Activated CD4-positive, alpha-beta T cell treated with anti-CD3 and anti-CD28 coated beads, Interleukin-2, amount 50 U/mL, for 4 hours (primary cell): ENCODE results near the gene GPR132.
"Not testable (repeated sequence)": the region's sequence is repeated elsewhere in the genome, so short reads cannot be mapped to it uniquely, and the experiment has no call there.

ENCODE experiments used
- DNase-seq, 2 experiments: peaks; one replicate each; pipeline ENCODE4 v3.0.0-alpha.2; 2020

The GPR132 gene

GRCh38 chr14:105090493-105091053 lies 25.3 kb upstream of the GPR132 start:
- peak; percentile 80 to 86 for DNase-seq

- no peak for DNase-seq
Observed at GRCh38 chr14:105089746-105090492, 24.7 kb upstream of the GPR132 start.

GRCh38 chr14:105088812-105089745 lies 23.8 kb upstream of the GPR132 start:
- DNase-seq = no peak

DNA sequence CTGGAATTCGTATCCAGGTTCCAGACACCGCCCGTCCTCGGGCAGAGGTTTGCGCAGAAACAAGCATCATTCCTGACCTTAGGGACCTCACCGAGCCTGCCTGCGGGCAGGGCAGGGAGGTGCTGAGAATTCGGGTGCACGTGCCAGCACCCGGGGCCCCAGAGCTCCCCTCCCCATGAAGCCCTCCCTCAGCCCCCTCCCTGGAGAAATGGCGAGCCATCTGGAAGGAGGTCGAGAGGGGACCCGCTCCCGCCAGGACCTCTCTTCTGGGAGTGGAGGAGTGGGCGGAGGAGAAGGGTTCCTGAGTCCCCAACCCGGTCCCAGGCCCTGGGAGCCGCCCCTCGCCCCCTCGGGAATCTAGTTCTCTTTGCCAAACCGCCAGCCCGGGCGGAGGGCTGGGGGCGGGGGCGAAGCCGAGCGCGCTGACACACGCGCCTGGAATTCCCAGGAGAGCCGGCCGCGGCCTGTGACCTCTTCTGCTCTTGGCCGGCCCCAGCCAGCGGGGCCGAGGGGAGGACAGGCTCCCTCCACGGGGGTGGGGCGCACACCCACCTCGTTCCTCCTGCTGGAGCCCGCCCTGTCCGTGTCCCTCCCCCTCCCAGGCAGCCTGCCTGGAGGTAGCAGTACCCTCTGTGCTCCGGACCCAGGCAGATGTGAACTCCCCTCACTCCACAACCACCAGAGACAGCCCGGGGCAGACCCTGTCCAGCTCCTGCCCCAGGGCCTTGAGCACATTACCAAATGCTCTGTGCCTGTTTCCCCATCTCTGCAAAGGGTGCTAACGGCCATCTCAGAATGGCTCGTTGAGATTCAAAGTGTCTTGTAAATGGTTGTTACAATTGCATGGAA lies 23.0 kb upstream of the GPR132 start:
- DNase-seq = no peak

DNA sequence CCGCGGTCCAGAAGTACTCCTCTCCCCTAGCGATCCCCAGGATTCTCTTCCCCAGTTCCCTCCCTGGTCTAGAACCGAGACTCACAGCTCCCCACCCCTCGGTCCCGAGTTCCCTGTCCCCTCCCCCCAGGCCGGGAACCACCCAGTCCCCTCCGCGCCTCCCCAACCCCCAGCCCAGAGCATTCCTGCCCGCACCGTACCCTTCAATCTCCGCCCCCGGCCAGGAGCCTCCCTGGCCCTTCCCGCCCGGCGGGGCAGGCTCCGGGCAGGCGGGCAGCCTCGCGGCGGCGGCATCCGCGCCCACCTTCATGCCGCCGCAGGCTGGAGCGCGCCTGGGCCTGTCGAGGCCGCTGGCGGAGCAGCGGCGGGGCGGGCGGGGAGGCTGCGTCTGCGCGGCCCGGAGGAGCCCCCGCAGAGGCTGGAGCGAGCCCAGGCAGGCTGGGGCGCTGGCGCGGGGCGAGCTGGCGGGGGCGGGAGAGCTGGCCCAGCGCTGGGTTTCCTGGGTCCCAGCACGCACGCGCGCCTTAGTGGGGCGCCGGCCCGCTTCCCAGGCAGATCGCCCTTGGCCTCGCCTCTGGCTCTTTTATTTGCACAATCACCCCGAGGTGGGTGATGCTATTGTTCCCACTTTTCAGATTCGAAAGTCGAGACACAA lies 22.2 kb upstream of the GPR132 start:
- no peak for DNase-seq

GRCh38 chr14:105086833-105087307 lies 21.6 kb upstream of the GPR132 start:
- DNase-seq = peak; percentile 79 to 81

DNA sequence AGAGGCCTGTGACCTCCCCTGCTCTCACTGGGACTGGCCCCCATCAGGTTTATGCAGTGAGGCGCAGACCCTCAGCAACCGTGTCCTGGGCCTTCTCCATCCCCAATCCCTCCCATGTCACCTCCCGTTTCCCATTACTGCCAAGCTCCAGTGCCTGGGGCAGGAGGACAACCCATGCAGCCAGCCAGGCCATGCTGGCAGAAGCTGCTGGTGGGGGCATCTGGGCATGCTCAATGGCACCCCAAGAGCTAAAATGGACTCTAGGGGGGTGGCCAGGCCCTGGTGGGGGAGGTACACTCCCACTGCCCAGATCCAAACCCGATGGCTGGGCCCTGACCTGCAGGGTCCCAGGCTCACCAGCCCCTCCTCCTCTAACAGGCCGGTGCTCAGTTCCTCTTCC lies 20.5 kb upstream of the GPR132 start:
- DNase-seq = no peak

- no peak for DNase-seq
Observed at GRCh38 chr14:105084741-105085571, 19.7 kb upstream of the GPR132 start.

DNA sequence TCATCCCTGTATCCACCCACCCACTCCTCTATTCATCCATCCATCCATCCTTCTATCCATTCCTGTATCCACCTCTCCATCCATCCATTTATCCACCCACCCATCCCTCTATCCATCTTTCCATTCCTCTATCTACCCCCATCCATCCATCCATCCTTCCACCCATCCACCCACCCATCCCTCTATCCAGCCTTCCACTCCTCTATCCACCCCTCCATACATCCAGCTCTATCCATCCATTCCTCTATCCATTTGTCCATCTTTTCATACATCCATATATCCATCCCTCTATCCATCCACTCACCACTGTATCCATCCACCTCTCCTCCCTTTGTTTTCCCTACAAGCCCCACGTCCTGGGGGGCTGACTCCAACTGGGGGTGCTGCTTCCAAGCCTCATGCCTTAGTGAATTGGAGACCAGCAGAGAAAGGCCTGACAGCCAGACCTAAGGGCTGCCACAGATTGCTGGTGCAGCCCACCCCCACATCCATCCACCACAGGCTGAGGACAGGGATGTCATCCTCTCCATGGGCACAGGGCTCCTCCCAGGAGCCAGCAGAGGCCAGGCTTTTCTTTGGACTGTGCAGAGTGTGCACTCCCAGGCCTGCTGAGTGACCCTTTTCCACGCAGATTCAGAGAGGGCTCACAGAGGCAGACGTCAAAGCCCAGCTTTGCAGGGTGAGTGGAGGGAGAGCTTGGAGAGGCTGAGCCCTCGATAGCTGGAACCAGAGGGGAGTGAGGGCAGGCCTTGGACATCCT lies 18.9 kb upstream of the GPR132 start:
- DNase-seq = no peak

- no peak for DNase-seq
Observed at GRCh38 chr14:105082703-105083102, 17.5 kb upstream of the GPR132 start.

- DNase-seq = not testable (repeated sequence)
Observed at GRCh38 chr14:105081473-105081872, 16.2 kb upstream of the GPR132 start.

GRCh38 chr14:105080161-105080560 lies 14.9 kb upstream of the GPR132 start:
- DNase-seq = no peak

GRCh38 chr14:105078294-105078693 lies 13.1 kb upstream of the GPR132 start:
- no peak for DNase-seq

GRCh38 chr14:105077649-105077995 lies 12.4 kb upstream of the GPR132 start:
- no peak for DNase-seq

- DNase-seq = no peak
Observed at GRCh38 chr14:105076805-105077648, 11.8 kb upstream of the GPR132 start.

- DNase-seq = no peak
Observed at GRCh38 chr14:105076296-105076804, 11.1 kb upstream of the GPR132 start.

DNA sequence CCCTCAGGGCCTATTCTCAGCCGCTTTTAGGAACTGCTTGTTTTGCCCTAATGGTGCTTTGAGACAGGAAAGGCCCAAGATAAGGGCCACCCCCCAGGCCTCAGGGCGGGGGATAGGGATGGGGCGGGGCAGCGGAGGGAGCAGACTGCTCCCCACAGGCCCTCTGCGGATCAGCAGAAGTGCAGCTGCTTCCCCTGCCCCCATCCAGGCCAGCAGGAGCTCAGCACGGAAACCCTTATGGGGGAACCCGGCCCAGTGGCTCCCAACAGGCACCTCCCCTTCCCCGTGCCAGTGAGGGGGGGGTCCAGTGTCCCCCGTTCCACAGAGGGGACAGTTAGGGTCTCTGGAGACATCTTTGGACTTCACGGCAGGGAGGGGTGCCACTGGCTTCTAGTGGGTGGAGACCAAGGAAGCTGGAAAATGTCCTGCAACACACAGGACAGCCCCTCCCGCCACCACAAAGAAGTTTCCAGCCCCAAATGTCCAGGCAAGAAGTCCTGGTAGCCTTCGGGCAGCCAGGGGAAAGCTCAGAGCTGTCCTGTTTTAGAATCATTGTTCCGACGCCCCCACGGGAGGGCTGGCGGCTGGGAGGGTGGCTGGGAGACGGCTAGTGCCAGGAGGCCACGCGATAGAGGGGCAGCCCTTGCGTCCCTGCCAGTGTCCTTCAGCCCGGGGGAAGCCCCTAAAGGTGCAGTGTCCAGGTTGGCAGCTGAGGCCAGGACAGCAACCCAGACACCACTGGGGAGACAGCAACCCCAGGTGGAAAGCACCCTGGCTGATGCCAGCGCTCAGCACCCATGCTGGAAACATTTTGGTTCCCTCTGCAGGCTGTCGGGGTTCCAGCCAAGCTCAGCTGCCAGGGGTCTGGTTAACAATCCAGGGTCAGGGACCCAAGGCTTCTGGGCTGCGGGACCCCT lies 10.4 kb upstream of the GPR132 start:
- no peak for DNase-seq

DNA sequence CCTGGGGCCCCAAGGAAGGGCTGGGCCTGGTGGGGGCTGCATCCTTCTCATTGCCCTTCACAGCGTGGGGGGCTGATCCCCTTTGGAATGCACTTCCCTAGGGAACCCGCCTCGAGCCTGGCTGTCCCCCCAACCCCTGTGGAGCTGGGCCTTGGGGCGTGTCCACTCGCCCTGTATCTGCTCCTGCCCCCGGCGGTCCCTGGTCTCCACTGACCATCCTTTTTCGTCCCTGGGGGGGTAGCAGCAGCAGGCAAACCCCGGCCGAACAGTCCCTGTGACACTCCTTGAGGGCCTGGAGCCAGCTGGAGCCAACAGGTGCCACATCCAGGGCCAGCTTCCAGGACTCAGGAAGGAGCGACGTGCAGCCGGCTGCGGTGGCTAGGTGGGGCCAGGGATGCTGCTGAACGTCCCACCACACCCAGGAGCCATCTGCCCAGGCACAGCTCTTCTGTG lies 9.4 kb upstream of the GPR132 start:
- no peak for DNase-seq
